Lower leg skin (tissue), 4 donors: ENCODE measurements around the gene TMEM134. TPM values are rescaled to one million over a fixed set of nuclear protein-coding genes. Genes with fewer than 3 reads are reported as not detected.

Experiments
- DNase-seq, 2 donors: peaks; one replicate each; pipeline ENCODE4 v3.0.0-alpha.2; 2019; ENCODE audit warnings: low spot score in 2 of 2
- H3K4me3 ChIP-seq: fragments of 200-600 bp; sonication (generic); 2 replicates; pipeline ENCODE4 v1.5.1; 2017; ENCODE audit warnings: mild to moderate bottlenecking, low read depth; ENCODE audit not compliant: poor library complexity, severe bottlenecking
- CTCF ChIP-seq, 3 donors: fragments of 450-650 bp; IDR thresholded peaks; one replicate each; pipeline ENCODE4 v1.5.1; 2016; ENCODE audit warnings: antibody characterized with exemption in 3 of 3, mild to moderate bottlenecking in 3 of 3, moderate library complexity in 2 of 3
- POLR2A ChIP-seq, 2 donors: fragments of 450-650 bp; IDR thresholded peaks; one replicate each; pipeline ENCODE4 v1.6.1; 2016 to 2017; ENCODE audit warnings: antibody characterized with exemption in 2 of 2, mild to moderate bottlenecking in 1 of 2, moderate library complexity in 1 of 2
- WGBS, 2 donors: methylation state at CpG; one replicate each; pipeline ENCODE4 v1.1.5; 2018; 5-methylcytosine and 5-hydroxymethylcytosine counted together
- intact Hi-C: fragments of 100-400 bp; cut with DNase I; formaldehyde crosslinking; loops from one replicate; pipeline ENCODE4 v1.15.0; 2023; ENCODE audit warnings: low total_unique reads
- total RNA-seq, 4 donors: library from RNA; depleted of rRNA; stranded (reverse); fragments of >200 nt; gene quantifications; one replicate each; pipeline ENCODE4 v1.1.0, GENCODE V29; 2016

The TMEM134 gene
- total RNA-seq, 4 donors from 2014 or later = 202 to 374 (median 252) TPM

DNA sequence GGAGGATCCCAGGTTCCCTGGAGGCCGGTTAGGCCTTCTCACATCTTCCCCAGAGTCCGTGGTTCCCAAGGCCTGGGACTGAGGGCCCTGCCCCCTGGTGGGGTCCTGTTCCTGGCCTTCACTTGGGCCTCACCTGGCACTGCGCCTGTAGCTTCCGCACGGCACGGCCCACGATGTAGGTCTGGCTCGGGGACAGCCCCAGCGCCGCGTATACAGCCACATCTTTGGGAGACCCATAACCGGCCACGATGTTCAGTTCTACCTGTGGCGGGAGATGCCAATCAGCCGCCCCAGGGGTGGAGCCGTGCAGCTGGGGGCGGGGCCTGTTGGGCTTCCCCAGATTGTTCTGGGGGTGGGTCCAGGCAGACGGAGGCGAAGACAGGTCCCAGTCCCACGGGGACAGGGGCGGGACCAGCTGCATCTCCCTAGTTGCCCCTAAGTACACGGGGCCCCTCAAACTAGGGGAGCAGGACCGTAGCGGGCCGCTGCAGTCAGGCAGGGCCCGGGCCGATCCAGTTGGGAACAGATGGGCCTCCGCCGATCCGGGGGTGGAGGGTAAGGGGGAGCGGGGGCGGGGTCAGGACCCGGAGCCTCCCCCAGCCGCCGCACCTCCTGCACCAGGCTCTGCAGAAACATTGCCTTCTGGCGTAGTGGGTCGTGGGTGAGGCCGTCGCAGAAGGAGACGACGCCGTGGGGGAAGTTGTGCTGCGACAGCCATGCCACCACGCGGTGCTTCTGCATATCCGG is 23.9 kb upstream of the TMEM134 start:
- no peak overlapping the region for H3K4me3 ChIP-seq
- no peak for TF ChIP-seq POLR2A (IDR thresholded peaks at IDR 0.05)
- no peak for TF ChIP-seq CTCF (IDR thresholded peaks at IDR 0.05)
- DNase-seq = peak in 1 of 2 donors; percentile 79
- intact Hi-C loops = no loop called here
- WGBS, 2 donors = 83 to 92% methylated on average over 26 to 45 of the region's 46 CpGs

DNA sequence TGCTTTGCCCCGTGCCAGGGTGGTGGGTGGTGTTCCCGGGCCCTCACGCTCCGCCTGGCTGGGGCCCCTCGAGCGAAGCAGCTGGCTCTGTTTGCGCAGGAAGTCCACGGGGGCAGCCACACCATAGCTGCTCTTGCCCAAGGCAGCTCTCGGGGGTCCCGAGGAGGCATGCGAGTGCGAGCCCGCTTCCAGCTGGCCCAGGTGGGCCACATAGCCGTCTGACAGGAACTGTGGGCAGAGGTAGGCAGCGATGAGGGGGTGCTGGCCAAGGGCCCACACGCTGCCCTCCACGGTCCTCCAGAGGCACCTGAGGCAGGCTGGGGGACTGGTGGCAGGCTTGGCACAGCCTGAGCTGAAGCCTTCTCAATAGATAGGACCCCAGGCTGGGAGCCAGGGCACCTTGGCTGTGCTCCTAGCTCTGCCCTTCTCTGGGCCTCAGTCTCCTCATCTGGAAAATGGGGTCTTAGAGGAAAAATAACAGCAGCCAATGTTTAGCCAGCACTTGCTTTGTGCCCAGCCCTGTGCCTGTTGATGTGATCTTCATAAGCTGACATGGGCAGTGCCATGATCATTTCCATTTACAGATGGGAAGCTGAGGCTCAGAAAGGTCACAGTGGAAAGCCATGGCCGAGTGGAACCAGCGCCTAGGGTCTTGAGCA is 23.1 kb upstream of the TMEM134 start:
- intact Hi-C loops = no loop called here
- no peak overlapping the region for H3K4me3 ChIP-seq
- no peak for DNase-seq
- 89 to 93% methylated on average over 13 to 17 of the region's 19 CpGs for WGBS, 2 donors
- TF ChIP-seq CTCF (IDR thresholded peaks at IDR 0.05) (no peak), POLR2A (IDR thresholded peaks at IDR 0.05) (no peak)

GRCh38 chr11:67491276-67492068 is 22.4 kb upstream of the TMEM134 start:
- no peak for TF ChIP-seq CTCF (IDR thresholded peaks at IDR 0.05)
- no peak for TF ChIP-seq POLR2A (IDR thresholded peaks at IDR 0.05)
- 79 to 82% methylated on average over 12 to 22 of the region's 24 CpGs for WGBS, 2 donors
- DNase-seq = no peak
- H3K4me3 ChIP-seq = no peak overlapping the region
- intact Hi-C loops = no loop called here

DNA sequence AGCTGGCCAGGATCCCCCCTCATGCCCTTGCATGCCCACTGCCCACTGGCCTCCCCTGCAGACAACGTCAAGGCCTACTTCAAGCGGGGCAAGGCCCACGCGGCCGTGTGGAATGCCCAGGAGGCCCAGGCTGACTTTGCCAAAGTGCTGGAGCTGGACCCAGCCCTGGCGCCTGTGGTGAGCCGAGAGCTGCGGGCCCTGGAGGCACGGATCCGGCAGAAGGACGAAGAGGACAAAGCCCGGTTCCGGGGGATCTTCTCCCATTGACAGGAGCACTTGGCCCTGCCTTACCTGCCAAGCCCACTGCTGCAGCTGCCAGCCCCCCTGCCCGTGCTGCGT is 21.6 kb upstream of the TMEM134 start:
- intact Hi-C loops = no loop called here
- H3K4me3 ChIP-seq = no peak overlapping the region
- peak in 1 of 2 donors; percentile 85 for DNase-seq
- 69% methylated on average over 15 of the region's 15 CpGs for WGBS, 2 donors
- TF ChIP-seq CTCF (IDR thresholded peaks at IDR 0.05) = no peak
- no peak for TF ChIP-seq POLR2A (IDR thresholded peaks at IDR 0.05)

DNA sequence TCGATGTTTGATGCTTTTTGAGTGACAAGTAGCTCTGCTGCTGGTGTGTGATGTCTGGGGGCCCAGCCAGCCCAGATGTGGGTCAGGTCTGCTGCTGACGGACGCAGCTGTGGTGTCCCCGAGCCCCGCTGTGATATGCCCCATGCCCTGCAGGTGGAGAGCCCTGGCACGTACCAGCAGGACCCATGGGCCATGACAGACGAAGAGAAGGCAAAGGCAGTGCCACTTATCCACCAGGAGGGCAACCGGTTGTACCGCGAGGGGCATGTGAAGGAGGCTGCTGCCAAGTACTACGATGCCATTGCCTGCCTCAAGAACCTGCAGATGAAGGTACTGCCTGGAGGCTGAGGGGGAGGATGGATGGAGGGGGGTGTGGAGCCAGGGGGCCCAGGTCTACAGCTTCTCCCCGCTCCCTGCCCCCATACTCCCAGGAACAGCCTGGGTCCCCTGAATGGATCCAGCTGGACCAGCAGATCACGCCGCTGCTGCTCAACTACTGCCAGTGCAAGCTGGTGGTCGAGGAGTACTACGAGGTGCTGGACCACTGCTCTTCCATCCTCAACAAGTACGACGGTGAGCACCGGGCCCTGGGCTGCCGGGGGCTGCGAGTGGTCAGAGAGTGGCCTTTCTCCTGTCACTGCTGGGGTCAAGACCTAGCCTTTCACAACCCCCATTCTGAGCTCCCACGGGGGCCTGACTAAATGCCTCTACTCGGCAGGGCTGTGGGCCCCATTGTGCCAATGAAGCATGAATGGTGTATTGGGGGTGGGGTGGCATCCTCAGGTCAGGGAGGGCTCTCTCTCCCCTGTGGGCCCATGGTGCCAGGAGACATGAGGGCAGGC is 21.1 kb upstream of the TMEM134 start:
- intact Hi-C loops = no loop called here
- DNase-seq = peak in 1 of 2 donors; percentile 68
- WGBS, 2 donors = 85 to 89% methylated on average over 20 to 23 of the region's 23 CpGs
- TF ChIP-seq CTCF (IDR thresholded peaks at IDR 0.05) (no peak), POLR2A (IDR thresholded peaks at IDR 0.05) (no peak)
- H3K4me3 ChIP-seq = no peak overlapping the region
